K562 (cell line): Measurements from ENCODE around the gene DOCK8. TPM values are rescaled to one million over a fixed set of nuclear protein-coding genes. Genes with fewer than 3 reads are reported as not detected.

Experiments used
- CREB3L1 ChIP-seq: fragments of 450-650 bp; IDR thresholded peaks from 2 replicates; pipeline ENCODE4 v1.6.1; 2014; ENCODE audit warnings: low read depth, mild to moderate bottlenecking, moderate library complexity, borderline replicate concordance
- DACH1 ChIP-seq: fragments of 450-650 bp; IDR thresholded peaks from 2 replicates; pipeline ENCODE4 v1.6.1; 2018; ENCODE audit not compliant: partially characterized antibody
- FOSL1 ChIP-seq: fragments of 200-800 bp; sonication (Bioruptor generic); conservative IDR thresholded peaks from 2 replicates; pipeline ENCODE4 v1.6.1; 2016; ENCODE audit warnings: missing genetic modification characterization, missing compliant biosample characterization
- KLF10 ChIP-seq: fragments of 250-450 bp; sonication (Bioruptor Pico); IDR thresholded peaks from 2 replicates; pipeline ENCODE4 v1.6.1; 2021; ENCODE audit warnings: matching md5 sums
- MECOM ChIP-seq: fragments of 250-450 bp; sonication (Bioruptor Pico); IDR thresholded peaks from 2 replicates; pipeline ENCODE4 v1.8.0; 2022; ENCODE audit warnings: inconsistent platforms
- MNT ChIP-seq, 2 experiments: fragments of 450-650 bp; conservative IDR thresholded peaks; 2 replicates each; pipeline ENCODE4 v1.6.1; 2017; ENCODE audit warnings: mild to moderate bottlenecking in 2 of 2, moderate library complexity in 2 of 2
- NFE2L1 ChIP-seq: fragments of 450-650 bp; IDR thresholded peaks from 2 replicates; pipeline ENCODE4 v1.6.1; 2016; ENCODE audit warnings: missing genetic modification characterization, low read depth, mild to moderate bottlenecking, missing compliant biosample characterization, moderate library complexity, borderline replicate concordance
- PHF20 ChIP-seq: fragments of 450-650 bp; IDR thresholded peaks from 2 replicates; pipeline ENCODE4 v1.6.1; 2018; ENCODE audit not compliant: partially characterized antibody
- SMAD2 ChIP-seq: fragments of 150-350 bp; IDR thresholded peaks from 2 replicates; pipeline ENCODE4 v1.6.1; 2014; ENCODE audit warnings: low read depth, mild to moderate bottlenecking, low read length
- TAF15 ChIP-seq: fragments of 200-400 bp; formaldehyde crosslinking; IDR thresholded peaks from 2 replicates; pipeline ENCODE4 v1.6.1; 2017; ENCODE audit warnings: mild to moderate bottlenecking, low read depth, low read length, moderate library complexity
- ZBTB8A ChIP-seq: fragments of 450-650 bp; IDR thresholded peaks from 2 replicates; pipeline ENCODE4 v1.6.1; 2018; ENCODE audit warnings: mild to moderate bottlenecking, moderate library complexity; ENCODE audit not compliant: partially characterized antibody
- ZNF12 ChIP-seq: sonication (generic); formaldehyde crosslinking; IDR thresholded peaks from 2 replicates; pipeline ENCODE4 v1.4.0; 2020; ENCODE audit warnings: mild to moderate bottlenecking, missing genetic modification reagents
- ZNF384 ChIP-seq: IDR thresholded peaks from 2 replicates; pipeline ENCODE4 v1.6.1; 2012; ENCODE audit warnings: low read depth, low read length, improper control_type of control experiment
- ZNF57 ChIP-seq: fragments of 450-650 bp; formaldehyde crosslinking; IDR thresholded peaks from 2 replicates; pipeline ENCODE4 v1.4.0; 2020; ENCODE audit warnings: mild to moderate bottlenecking, moderate library complexity
- polyA plus RNA-seq, 8 experiments: library from polyadenylated mRNA; depleted of rRNA in 4 of 8; stranded (reverse) in 5 of 8; unstranded in 3 of 8; fragments of >200 nt; fragmentation: Nextera tagmentation in 2 of 8; fragmentation: Illumina TruSeq in 1 of 8; extraction: Ambion mirVana in 2 of 8; extraction: Trizol in 1 of 8; gene quantifications; 2 replicates each; pipeline versions ENCODE4 v1.2.1 to v1.2.3, GENCODE V29; 2011 to 2014; ENCODE audit warnings: inconsistent platforms in 1 of 8, missing spikeins in 1 of 8
- total RNA-seq, 7 experiments: library from RNA; depleted of rRNA in 6 of 7; stranded (reverse); fragments of >200 nt in 6 of 7; fragmentation: Illumina TruSeq in 2 of 7; extraction: Trizol in 2 of 7; gene quantifications; 2 replicates each; pipeline versions ENCODE4 v1.2.1 to v1.2.3, GENCODE V29; 2011 to 2021; ENCODE audit warnings: low replicate concordance in 1 of 7
- TF ChIP-seq, protein P1 (sequence below): fragments of 450-650 bp; IDR thresholded peaks from 2 replicates; pipeline ENCODE4 v1.6.1; 2016; ENCODE audit warnings: low read depth
- TF ChIP-seq, protein P2 (sequence below): fragments of 450-650 bp; conservative IDR thresholded peaks from 2 replicates; pipeline ENCODE4 v1.6.1; 2016; ENCODE audit warnings: missing genetic modification characterization, low read depth, mild to moderate bottlenecking, missing compliant biosample characterization, moderate library complexity

Gene DOCK8
- total and polyA plus RNA-seq, 9 of the 15 experiments (the other 6 are each of a cell fraction or from before 2014, with no cell fraction given): 14.4 to 53.8 (median 25.1) TPM

DNA sequence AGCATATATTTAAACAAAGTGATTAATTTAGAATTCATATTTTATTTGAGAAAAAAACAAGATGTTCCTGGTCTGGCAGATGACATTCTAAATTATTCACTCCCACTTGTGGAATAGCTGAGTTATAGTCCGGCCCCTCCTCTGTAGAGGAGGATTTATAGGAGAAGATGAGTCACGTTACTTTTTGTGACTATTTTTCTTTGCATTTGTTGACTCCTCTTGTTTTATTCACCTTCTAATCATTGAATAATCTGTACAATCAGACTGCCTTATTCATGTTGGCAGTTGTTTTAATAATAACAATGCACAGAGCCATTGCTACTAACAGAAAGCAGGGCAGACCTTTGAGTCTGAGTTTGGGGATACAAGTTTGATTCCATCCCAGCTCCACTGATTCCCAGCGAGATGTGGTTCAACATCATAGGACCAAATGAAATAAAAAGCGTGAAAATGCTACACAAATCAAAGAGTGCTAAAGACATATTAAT lies 23.2 kb downstream of the DOCK8 start (continued):
- TF ChIP-seq, protein P1, sequence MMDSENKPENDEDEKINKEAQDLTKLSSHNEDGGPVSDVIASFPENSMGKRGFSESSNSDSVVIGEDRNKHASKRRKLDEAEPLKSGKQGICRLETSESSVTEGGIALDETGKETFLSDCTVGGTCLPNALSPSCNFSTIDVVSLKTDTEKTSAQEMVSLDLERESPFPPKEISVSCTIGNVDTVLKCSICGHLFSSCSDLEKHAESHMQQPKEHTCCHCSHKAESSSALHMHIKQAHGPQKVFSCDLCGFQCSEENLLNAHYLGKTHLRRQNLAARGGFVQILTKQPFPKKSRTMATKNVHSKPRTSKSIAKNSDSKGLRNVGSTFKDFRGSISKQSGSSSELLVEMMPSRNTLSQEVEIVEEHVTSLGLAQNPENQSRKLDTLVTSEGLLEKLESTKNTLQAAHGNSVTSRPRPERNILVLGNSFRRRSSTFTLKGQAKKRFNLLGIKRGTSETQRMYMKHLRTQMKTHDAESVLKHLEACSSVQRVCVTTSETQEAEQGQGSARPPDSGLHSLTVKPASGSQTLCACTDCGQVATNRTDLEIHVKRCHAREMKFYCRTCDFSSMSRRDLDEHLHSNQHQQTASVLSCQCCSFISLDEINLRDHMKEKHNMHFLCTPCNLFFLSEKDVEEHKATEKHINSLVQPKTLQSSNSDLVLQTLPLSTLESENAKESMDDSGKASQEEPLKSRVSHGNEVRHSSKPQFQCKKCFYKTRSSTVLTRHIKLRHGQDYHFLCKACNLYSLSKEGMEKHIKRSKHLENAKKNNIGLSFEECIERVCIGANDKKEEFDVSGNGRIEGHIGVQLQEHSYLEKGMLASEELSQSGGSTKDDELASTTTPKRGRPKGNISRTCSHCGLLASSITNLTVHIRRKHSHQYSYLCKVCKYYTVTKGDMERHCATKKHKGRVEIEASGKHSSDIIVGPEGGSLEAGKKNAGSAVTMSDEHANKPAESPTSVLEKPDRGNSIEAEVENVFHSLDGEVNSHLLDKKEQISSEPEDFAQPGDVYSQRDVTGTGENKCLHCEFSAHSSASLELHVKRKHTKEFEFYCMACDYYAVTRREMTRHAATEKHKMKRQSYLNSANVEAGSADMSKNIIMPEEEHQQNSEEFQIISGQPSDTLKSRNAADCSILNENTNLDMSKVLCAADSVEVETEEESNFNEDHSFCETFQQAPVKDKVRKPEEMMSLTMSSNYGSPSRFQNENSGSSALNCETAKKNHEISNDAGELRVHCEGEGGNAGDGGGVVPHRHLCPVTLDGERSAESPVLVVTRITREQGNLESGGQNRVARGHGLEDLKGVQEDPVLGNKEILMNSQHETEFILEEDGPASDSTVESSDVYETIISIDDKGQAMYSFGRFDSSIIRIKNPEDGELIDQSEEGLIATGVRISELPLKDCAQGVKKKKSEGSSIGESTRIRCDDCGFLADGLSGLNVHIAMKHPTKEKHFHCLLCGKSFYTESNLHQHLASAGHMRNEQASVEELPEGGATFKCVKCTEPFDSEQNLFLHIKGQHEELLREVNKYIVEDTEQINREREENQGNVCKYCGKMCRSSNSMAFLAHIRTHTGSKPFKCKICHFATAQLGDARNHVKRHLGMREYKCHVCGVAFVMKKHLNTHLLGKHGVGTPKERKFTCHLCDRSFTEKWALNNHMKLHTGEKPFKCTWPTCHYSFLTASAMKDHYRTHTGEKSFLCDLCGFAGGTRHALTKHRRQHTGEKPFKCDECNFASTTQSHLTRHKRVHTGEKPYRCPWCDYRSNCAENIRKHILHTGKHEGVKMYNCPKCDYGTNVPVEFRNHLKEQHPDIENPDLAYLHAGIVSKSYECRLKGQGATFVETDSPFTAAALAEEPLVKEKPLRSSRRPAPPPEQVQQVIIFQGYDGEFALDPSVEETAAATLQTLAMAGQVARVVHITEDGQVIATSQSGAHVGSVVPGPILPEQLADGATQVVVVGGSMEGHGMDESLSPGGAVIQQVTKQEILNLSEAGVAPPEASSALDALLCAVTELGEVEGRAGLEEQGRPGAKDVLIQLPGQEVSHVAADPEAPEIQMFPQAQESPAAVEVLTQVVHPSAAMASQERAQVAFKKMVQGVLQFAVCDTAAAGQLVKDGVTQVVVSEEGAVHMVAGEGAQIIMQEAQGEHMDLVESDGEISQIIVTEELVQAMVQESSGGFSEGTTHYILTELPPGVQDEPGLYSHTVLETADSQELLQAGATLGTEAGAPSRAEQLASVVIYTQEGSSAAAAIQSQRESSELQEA: no peak
- TF ChIP-seq CREB3L1 (no peak), FOSL1 (tag) (peak; percentile 86), DACH1 (no peak), ZNF384 (no peak), MNT (conservative IDR thresholded peaks at IDR 0.05) (0 out of 4 replicates have a peak, but pooled peaks of 1 of the 2 experiments have one; percentile 20), MECOM (CRISPR knock-in tag) (no peak), ZNF57 (CRISPR knock-in tag) (no peak), TAF15 (no peak), PHF20 (no peak), KLF10 (CRISPR knock-in tag) (no peak), ZBTB8A (no peak), ZNF12 (CRISPR knock-in tag) (no peak), NFE2L1 (tag) (no peak), SMAD2 (no peak)
- TF ChIP-seq, protein P2, sequence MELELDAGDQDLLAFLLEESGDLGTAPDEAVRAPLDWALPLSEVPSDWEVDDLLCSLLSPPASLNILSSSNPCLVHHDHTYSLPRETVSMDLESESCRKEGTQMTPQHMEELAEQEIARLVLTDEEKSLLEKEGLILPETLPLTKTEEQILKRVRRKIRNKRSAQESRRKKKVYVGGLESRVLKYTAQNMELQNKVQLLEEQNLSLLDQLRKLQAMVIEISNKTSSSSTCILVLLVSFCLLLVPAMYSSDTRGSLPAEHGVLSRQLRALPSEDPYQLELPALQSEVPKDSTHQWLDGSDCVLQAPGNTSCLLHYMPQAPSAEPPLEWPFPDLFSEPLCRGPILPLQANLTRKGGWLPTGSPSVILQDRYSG (tag): no peak
